ENCODE measurements around the gene RBX1. TPM values are rescaled to one million over a fixed set of nuclear protein-coding genes. Genes with fewer than 3 reads are reported as not detected.

The RBX1 gene
- total RNA-seq, 4 donors from 2014 or later: 52.5 to 79.8 (median 61.6) TPM

DNA sequence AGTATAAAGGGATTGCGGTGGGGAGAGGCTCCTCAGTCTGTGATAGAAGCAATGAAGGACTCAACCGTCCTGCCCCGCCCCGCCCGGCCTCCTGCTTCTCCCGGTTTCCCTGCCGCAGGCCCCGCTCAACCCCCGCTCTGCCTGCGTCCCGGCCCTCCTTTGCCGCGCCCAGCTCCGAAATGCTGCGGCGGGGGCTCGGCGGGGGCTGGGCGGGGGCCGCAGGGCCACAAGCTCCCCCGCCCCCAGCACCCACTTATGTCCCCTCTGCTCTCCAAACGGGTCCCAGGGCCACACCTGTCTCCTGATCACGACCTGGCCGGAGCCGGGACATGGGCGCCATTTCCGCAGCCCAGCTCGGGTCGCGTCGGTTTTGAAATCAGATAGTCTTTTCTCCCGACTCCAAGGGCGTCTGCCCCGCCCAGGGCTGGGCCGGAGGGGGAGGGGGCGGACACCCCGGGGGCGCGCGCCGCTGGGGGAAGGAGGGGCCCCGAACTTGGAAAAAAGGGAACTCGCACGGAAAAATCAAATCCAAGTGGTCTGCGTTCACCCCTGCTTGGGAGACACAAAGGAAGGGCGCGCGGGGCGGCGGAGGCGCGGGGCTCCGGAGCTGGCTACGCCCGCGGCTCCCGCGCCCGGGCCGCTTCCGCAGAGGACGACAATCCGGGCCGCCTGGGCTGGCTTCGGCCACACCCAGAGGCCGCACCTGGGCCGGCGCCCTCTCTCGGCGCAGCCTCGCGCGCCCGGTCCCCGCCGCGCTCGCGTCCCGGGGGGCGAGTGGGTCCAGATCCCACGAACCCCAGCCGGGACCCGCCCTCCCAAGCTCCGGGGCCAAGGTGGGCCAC, 70.7 kb downstream of the RBX1 start:
- H3K4me3 ChIP-seq (replicated peaks in 1 of 3): peak overlapping the region; percentile 10 to 77 (median 38)
- intact Hi-C loops (cut with DNase I): loop anchor here (5.0 kb wide), 2 partner anchors 70 kb away; partner anchors contain the start of genes EP300 and RBX1
- 0 to 2% methylated on average over 10 to 25 of the region's 85 CpGs for WGBS, 2 donors
- H3K27ac ChIP-seq: peak overlapping the region; percentile 98 to 99 (median 99)
- TF ChIP-seq, protein P1, sequence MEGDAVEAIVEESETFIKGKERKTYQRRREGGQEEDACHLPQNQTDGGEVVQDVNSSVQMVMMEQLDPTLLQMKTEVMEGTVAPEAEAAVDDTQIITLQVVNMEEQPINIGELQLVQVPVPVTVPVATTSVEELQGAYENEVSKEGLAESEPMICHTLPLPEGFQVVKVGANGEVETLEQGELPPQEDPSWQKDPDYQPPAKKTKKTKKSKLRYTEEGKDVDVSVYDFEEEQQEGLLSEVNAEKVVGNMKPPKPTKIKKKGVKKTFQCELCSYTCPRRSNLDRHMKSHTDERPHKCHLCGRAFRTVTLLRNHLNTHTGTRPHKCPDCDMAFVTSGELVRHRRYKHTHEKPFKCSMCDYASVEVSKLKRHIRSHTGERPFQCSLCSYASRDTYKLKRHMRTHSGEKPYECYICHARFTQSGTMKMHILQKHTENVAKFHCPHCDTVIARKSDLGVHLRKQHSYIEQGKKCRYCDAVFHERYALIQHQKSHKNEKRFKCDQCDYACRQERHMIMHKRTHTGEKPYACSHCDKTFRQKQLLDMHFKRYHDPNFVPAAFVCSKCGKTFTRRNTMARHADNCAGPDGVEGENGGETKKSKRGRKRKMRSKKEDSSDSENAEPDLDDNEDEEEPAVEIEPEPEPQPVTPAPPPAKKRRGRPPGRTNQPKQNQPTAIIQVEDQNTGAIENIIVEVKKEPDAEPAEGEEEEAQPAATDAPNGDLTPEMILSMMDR (IDR thresholded peaks at IDR 0.05): peak in 2 of 6 experiments; percentile 7 to 23
- peak in 1 of 2 donors; percentile 40 for TF ChIP-seq POLR2A (IDR thresholded peaks at IDR 0.05)
- no peaks in the 10 kb centered on the region for H3K36me3 ChIP-seq
- H3K4me1 ChIP-seq: peaks cover 7 to 20% of the 10 kb centered on the region in 2 donors
- no peaks in the 10 kb centered on the region for H3K9me3 ChIP-seq
- H3K27me3 ChIP-seq: no peaks in the 10 kb centered on the region
- peak; percentile 65 to 70 for DNase-seq

DNA sequence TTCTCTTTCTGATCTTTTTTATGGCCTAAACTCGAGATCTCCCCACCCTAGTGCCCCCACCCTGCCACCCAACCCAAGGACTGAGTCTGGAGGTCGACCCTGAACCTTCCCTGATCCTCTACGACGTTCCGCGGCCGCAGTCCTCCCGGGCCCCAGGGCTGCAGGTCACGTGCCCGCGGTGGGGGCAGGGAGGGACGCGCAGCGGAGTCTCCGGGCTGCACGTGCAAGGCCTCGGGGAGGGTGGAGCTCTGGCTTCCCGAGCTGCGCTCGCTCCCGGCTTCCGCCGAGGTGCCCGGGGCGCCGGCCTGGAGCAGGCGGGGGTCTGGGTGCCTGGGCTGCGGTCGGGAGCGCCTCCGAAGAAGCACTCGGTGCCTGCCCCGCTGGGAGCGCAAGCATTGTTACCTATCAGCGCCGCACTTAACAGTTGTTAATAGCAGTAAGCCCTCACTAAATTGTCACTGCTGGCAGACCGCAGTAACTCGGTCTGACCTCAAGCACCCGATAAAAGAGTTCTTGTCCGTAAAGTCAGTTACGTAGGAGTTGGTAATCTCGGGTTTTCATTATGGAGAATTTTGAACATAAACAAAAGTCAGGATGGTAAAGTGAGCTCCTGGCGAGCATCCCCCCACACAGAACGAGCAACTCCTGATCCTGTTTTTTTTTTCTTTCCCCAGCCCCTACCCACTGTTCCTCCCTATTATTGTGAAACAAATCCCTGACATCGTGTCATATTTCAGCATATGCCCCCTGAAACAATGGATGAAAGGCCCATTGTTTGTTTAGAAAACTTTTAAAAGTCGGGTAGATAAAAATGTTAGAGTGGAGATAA, 71.5 kb downstream of the RBX1 start:
- intact Hi-C loops (cut with DNase I): loop anchor here (5.0 kb wide), 2 partner anchors 70 kb away; partner anchors contain the start of genes EP300 and RBX1

More for the DNA sequence above, 71.5 kb downstream of the RBX1 start:
- peak overlapping the region; percentile 10 to 77 (median 38) for H3K4me3 ChIP-seq (replicated peaks in 1 of 3)
- H3K27me3 ChIP-seq: no peaks in the 10 kb centered on the region
- peak; percentile 96 for DNase-seq
- H3K9me3 ChIP-seq: no peaks in the 10 kb centered on the region
- WGBS, 2 donors: 13 to 21% methylated on average over 12 to 17 of the region's 46 CpGs
- peak overlapping the region; percentile 98 to 99 (median 99) for H3K27ac ChIP-seq
- H3K4me1 ChIP-seq: peaks cover 10 to 20% of the 10 kb centered on the region in 2 donors
- TF ChIP-seq POLR2A (IDR thresholded peaks at IDR 0.05): peak in 1 of 2 donors; percentile 85
- TF ChIP-seq, protein P1 (IDR thresholded peaks at IDR 0.05): peak in 1 of 6 experiments; percentile 7
- no peaks in the 10 kb centered on the region for H3K36me3 ChIP-seq

Small RNA genes lying within 50 kb of the gene (small RNA-seq; reads per million reads assigned to genes)
- not detected for gene RF00017
- not detected for gene RNU6-379P

Other genes starting within 250 kb of the RBX1 start
- gene SLC25A17, start 132.0 kb upstream of the RBX1 start, total RNA-seq: 10 to 100 TPM; 15.5 to 25.0 (median 20.9) TPM
- gene ST13, start 94.7 kb upstream of the RBX1 start, total RNA-seq: 100 to 1,000 TPM; 161 to 206 (median 202) TPM
- gene XPNPEP3, start 94.2 kb upstream of the RBX1 start, total RNA-seq: 10 to 100 TPM; 18.1 to 21.6 (median 19.3) TPM
- under 1 TPM in 3 of 4 donors, not detected in 1; 0.27 to 0.54 (median 0.44) TPM for gene DNAJB7, start 89.3 kb upstream of the RBX1 start, total RNA-seq
- 100 to 1,000 TPM in 2 of 4 donors, 10 to 100 TPM in 2; 72.9 to 163 (median 120) TPM for gene EP300, start 141.2 kb downstream of the RBX1 start, total RNA-seq